Renal cortex interstitium (tissue), 11 donors: ENCODE results near the gene BMERB1. TPM values are rescaled to one million over a fixed set of nuclear protein-coding genes. Genes with fewer than 3 reads are reported as not detected.

Source experiments
- DNase-seq, 11 donors: peaks; one replicate each; pipeline ENCODE4 v3.0.0-alpha.2; 2013; ENCODE audit warnings: low read depth in 9 of 11, low spot score in 4 of 11; ENCODE audit errors: extremely low read depth in 1 of 11
- polyA plus RNA-seq, 3 donors: library from polyadenylated mRNA; unstranded; fragments of 120-200 nt; gene quantifications; one replicate each; pipeline ENCODE4 v1.2.1, GENCODE V29; 2013; ENCODE audit not compliant: insufficient read length in 3 of 3

BMERB1 gene
- polyA plus RNA-seq, 3 donors, result 36.9 to 46.6 (median 42.8) TPM

GRCh38 chr16:15509593-15510535, 75.5 kb downstream of the BMERB1 start:
- no peak for DNase-seq

GRCh38 chr16:15510992-15511391, 76.6 kb downstream of the BMERB1 start:
- no peak for DNase-seq

GRCh38 chr16:15511759-15512487, 77.5 kb downstream of the BMERB1 start:
- DNase-seq, result no peak

DNA sequence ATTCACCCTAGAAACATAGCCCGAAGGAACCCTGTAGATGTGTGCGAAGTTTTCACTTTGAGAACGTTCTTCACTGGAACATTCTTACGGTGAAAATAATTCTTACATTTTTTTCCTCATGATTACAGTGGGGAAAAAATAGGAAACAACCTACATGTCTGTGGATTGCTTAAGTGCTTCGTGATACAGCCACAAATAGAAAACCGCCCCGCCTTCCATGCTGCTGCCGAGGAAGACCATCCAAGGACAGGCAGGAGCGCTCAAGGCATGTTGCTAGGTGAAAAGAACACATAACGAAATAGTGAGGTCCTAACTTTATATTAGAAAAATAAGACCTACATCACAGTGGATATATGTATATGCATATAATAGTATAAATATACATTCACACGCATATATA, 78.8 kb downstream of the BMERB1 start:
- DNase-seq, result no peak

DNA sequence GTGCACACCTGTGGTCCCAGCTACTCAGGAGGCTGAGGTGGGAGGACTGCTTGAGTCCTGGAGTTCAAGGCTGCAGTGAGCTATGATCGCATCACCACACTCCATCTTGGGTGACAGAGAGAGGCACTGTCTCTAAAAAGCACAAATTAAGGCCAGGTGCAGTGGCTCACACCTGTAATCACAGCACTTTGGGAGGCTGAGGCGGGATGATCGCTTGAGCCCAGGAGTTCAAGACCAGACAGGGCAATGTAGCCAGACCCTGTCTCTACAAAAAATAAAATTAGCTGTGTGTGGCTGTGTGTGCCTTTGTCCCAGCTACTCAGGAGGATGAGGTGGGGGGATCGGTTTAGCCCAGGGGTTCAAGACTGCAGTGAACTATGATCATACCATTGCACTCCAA, 81.6 kb downstream of the BMERB1 start:
- no peak for DNase-seq

GRCh38 chr16:15516609-15517008, 82.2 kb downstream of the BMERB1 start:
- DNase-seq, result no peak

- no peak for DNase-seq
These were observed 83.5 kb downstream of the BMERB1 start for GRCh38 chr16:15517743-15518377.

DNA sequence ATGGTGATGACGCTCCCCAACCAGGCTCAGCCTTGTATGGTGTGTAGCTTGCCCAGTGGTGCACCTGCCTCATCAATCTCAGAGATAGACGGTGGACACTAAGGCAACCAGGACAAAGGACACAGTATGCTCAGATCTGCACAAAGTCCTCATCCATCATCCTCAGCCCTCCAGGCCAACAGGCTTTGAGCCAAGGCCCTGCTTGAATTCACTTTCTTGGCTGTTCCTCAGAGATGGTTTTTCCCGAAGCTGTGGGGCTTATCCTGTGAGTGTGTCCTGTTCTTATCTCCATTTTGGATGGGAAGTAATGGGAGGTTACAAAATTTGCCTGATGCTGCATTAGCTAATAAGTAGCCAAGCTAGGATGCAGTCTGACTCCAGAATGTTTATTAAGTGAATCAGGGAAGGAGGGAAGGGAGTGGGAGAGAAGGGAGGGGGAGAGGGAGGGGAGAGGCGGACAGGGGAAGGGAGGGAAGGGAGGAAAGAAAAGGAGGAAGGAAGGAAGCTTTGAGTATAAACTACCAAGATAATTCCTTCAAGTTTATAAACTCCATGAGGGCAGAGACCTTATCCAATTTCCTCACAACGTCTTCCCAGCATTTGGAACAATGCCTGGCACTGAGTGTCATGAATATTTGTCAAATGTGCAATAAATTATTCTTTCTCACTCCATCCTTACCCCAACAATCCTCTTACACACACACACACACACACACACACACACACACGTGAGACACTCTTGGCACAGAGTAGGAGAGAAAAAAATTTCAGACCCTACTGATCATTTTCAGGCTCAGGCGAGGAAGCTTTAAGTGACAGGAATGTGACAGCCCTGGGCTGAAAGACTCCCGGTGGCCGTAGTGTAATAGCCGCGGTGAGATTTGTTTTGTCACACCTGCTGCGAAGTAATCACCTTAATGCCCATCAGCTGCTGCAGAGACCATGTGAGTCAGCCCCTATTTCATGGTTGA, 84.3 kb downstream of the BMERB1 start:
- DNase-seq, result peak in 3 of 11 donors; percentile 9 to 28 (median 24)

GRCh38 chr16:15519790-15520189, 85.4 kb downstream of the BMERB1 start:
- DNase-seq, result no peak

DNA sequence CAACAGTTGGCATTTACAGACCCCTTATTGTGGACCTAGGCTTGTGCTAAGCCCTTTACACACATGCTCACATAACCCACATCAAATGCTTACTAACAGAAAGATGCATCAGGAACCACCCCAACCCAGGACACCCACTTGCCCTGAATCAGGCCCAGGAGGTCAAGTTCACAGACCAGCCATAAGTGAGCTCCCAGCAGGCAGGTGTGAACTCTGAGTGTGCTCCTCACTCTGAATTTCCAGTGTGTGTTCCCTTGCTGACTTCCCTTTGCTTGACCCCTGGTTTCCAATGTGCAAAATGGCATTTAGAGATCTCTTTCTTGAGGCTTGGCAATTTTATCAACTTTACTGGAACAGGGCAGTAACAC, 87.0 kb downstream of the BMERB1 start:
- no peak for DNase-seq

GRCh38 chr16:15521758-15522509, 87.5 kb downstream of the BMERB1 start:
- DNase-seq, result no peak

DNA sequence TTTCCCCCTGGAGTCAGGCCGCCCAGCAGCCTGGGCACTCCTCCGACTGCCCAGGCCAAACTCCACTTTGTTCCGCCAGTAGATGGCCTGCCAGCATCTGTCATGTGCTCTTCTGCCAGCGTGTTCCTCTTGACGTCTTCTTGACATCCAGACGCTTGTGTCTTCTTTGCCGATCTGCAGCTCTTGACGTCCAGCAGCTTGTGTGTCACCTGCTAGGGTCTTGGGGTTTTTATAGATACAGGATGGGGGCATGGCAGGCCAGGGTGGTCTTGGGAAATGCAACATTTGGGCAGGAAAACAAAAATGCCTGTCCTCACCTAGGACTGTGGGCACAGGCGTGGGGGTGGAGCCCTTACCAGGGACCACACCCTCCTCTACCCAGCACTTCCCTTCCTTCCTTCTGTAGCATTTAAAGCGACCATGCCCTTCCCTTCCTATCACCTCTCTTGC, 88.7 kb downstream of the BMERB1 start:
- DNase-seq, result no peak

DNA sequence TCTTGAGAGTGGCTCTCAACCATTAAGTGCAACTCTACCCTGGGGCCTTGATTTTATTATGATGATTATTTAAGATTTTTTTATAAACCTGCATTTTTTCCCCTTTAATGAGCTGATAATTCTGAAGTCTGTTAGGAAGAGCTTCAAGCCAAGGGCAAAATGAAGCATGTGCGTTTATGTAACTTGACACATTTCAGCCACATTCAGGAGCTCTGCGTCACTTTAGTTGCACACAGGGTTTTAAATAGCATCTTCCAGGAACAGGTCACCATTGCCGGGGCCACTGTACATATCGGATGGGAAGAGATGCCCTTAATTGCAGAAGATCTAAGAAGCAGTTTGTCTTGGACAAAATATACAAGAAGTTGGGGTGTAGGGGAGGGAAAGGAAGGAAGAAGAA, 89.6 kb downstream of the BMERB1 start:
- no peak for DNase-seq

DNA sequence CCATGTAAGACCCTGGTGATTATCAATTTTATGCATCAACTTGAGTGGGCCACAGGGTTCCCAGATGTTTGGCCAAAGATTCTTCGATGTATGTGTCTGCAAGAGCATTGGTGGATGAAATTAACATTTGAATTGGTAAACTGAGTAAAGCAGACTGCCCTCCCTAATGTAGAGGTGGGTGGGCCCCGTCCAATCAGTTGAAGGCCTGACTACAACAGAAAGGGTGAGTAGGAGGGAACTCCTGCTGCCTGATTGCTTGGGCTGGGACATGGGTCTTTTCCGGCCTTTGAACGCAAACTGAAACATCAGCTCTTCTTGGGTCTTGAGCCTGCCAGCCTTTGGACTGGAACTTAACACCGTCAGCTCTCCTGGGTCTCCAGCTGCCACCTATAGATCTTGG, 90.6 kb downstream of the BMERB1 start:
- DNase-seq, result no peak

GRCh38 chr16:15526097-15526496, 91.7 kb downstream of the BMERB1 start:
- DNase-seq, result no peak

- DNase-seq, result no peak
These were observed 92.3 kb downstream of the BMERB1 start for GRCh38 chr16:15526731-15527130.

- no peak for DNase-seq
These were observed 95.3 kb downstream of the BMERB1 start for GRCh38 chr16:15529673-15530072.

DNA sequence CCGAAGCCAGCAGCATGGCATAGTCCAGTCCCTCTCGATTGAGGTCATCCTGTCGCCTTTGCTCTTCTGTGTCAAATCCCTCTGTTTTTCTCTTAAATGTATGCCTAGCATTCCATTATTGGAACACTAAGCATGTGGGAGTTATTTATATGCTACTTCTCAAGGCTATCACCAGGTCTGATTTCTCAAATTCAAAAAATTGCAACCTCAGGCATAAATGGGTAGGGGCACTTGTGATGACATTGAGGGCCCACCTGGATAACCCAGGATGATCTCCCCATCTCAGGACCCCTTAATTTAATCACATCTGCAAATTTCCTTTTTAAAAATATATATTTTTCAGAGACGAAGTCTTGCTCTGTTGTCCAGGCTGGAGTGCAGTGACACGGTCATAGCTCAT, 95.7 kb downstream of the BMERB1 start:
- no peak for DNase-seq
